Sigmoid colon (tissue), 7 donors: ENCODE results near the gene ZNF624. TPM values are rescaled to one million over a fixed set of nuclear protein-coding genes. Genes with fewer than 3 reads are reported as not detected.

ENCODE experiments used
- DNase-seq: peaks from one replicate; pipeline ENCODE4 v3.0.0-alpha.2; 2019
- H3K27ac ChIP-seq, 4 donors: fragments of 200-600 bp; sonication (generic); one replicate each; pipeline ENCODE4 v1.5.1; 2016 to 2019; ENCODE audit warnings: mild to moderate bottlenecking in 1 of 4
- H3K27me3 ChIP-seq, 3 donors: fragments of 200-600 bp; sonication (generic); one replicate each; pipeline ENCODE4 v1.5.1; 2019; ENCODE audit warnings: mild to moderate bottlenecking in 1 of 3
- H3K36me3 ChIP-seq, 4 donors: fragments of 200-600 bp; sonication (generic); one replicate each; pipeline ENCODE4 v1.5.1; 2016 to 2019
- H3K4me1 ChIP-seq, 4 donors: fragments of 200-600 bp; sonication (generic); one replicate each; pipeline ENCODE4 v1.5.1; 2017 to 2019
- H3K4me3 ChIP-seq, 4 donors: fragments of 200-600 bp; sonication (generic); one replicate each; pipeline ENCODE4 v1.5.1; 2017 to 2019; ENCODE audit warnings: mild to moderate bottlenecking in 2 of 4, moderate library complexity in 1 of 4
- H3K9me3 ChIP-seq, 4 donors: fragments of 200-600 bp in 3 of 4; sonication (generic) in 3 of 4; one replicate each; pipeline versions ENCODE4 v1.5.1 to v1.6.1; 2013 to 2019
- CTCF ChIP-seq, 4 experiments: fragments of 450-650 bp in 3 of 4; fragments of 200-600 bp in 1 of 4; IDR thresholded peaks; one replicate each; pipeline ENCODE4 v1.5.1; 2016 to 2019; ENCODE audit warnings: antibody characterized with exemption in 4 of 4, mild to moderate bottlenecking in 3 of 4, moderate library complexity in 2 of 4
- EP300 ChIP-seq, 4 donors: sonication (generic); formaldehyde crosslinking; IDR thresholded peaks; one replicate each; pipeline ENCODE4 v1.6.1; 2017; ENCODE audit warnings: antibody characterized with exemption in 4 of 4
- POLR2A ChIP-seq, 2 donors: fragments of 450-650 bp; IDR thresholded peaks; one replicate each; pipeline ENCODE4 v1.6.1; 2016; ENCODE audit warnings: antibody characterized with exemption in 2 of 2, mild to moderate bottlenecking in 2 of 2, moderate library complexity in 2 of 2
- POLR2AphosphoS5 ChIP-seq, 4 donors: sonication (generic); formaldehyde crosslinking; IDR thresholded peaks; one replicate each; pipeline ENCODE4 v1.6.1; 2017; ENCODE audit warnings: antibody characterized with exemption in 4 of 4
- WGBS, 2 donors: extraction: QIAGEN DNeasy Blood & Tissue Kit; methylation state at CpG; one replicate each; pipeline ENCODE4 v1.1.7; 2013; 5-methylcytosine and 5-hydroxymethylcytosine counted together
- intact Hi-C: fragments of 100-400 bp; cut with DNase I; formaldehyde crosslinking; loops from one replicate; pipeline ENCODE4 v1.15.1; 2023
- polyA plus RNA-seq, 3 donors: library from polyadenylated mRNA; stranded (reverse); fragments of 200-250 nt; gene quantifications; one replicate each; pipeline ENCODE4 v1.2.3, GENCODE V29; 2013
- total RNA-seq, 4 donors: library from RNA; depleted of rRNA; stranded (reverse); fragments of >200 nt; gene quantifications; one replicate each; pipeline ENCODE4 v1.1.0, GENCODE V29; 2016
- donor health status: healthy with polysubstance abuse.
- donor health status: Bipolar disorder and iron deficiency.
- donor health status: healthy.

The ZNF624 gene
- total and polyA plus RNA-seq, 7 donors = 1.2 to 4.4 (median 1.3) TPM

DNA sequence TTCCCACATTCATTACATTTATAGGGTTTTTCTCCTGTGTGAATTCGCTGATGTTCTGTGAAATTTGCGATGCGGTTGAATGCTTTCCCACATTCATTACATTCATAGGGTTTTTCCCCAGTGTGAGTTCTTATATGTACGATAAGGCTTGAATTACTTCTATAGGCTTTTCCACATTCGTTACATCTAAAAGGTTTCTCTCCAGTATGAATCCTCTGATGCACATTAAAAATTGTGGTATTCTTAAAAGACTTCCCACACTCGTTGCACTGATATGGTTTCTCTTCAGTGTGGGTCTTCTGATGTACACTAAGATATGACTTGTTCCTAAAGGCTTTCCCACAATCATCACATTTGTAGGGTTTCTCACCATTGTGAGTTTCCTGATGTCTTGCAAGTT, 30.4 kb downstream of the ZNF624 start:
- Histone ChIP-seq H3K4me3 (no peak overlapping the region), H3K4me1 (no peaks in the 10 kb centered on the region), H3K9me3 (peaks cover 6 to 37% (median 34%) of the 10 kb centered on the region in 4 donors), H3K36me3 (peaks cover 0 to 59% (median 21%) of the 10 kb centered on the region in 4 donors), H3K27me3 (no peaks in the 10 kb centered on the region), H3K27ac (no peak overlapping the region)
- TF ChIP-seq CTCF (IDR thresholded peaks at IDR 0.05) (no peak), POLR2A (IDR thresholded peaks at IDR 0.05) (no peak), EP300 (IDR thresholded peaks at IDR 0.05) (no peak), POLR2AphosphoS5 (IDR thresholded peaks at IDR 0.05) (no peak)
- DNase-seq = no peak
- intact Hi-C loops = no loop called here
- 97% methylated on average over 6 of the region's 6 CpGs for WGBS, 2 donors

GRCh38 chr17:16622540-16623277, 30.9 kb downstream of the ZNF624 start:
- intact Hi-C loops = no loop called here
- no peak overlapping the region for H3K4me3 ChIP-seq
- H3K4me1 ChIP-seq = no peaks in the 10 kb centered on the region
- peaks cover 8 to 40% (median 37%) of the 10 kb centered on the region in 4 donors for H3K9me3 ChIP-seq
- no peaks in the 10 kb centered on the region for H3K27me3 ChIP-seq
- TF ChIP-seq CTCF (IDR thresholded peaks at IDR 0.05) (no peak), POLR2A (IDR thresholded peaks at IDR 0.05) (no peak), EP300 (IDR thresholded peaks at IDR 0.05) (no peak), POLR2AphosphoS5 (IDR thresholded peaks at IDR 0.05) (no peak)
- 97 to 98% methylated on average over 5 of the region's 5 CpGs for WGBS, 2 donors
- H3K36me3 ChIP-seq = peaks cover 0 to 55% (median 21%) of the 10 kb centered on the region in 4 donors
- DNase-seq = no peak
- no peak overlapping the region for H3K27ac ChIP-seq

DNA sequence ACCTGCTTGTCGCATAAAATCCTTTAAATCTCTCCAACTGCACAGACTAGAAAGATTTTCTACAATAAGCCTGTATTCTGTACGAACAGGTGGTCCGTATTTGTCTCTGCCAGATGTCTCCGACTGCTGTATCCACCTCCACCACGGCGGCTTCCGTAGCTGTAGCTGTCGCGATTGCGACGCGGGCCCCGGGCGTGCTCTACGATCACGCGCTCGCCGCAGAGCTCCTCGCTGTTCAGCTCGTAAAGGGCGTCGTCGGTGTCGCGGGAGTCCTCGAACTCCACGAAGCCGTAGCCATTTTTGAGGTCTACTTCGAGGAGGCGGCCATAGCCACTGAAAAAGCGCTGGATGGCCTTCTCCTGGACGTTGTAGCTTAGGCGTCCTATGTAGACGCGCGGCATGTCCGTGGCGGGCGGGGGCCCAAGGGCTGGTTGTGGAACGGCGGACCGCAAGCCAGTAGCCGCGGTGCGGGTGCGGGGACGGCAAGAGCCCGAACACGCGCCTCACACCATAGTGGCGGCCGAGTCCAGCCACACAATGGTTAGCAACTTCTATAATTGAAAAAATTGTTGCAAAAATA, 36.1 kb downstream of the ZNF624 start:
- no peaks in the 10 kb centered on the region for H3K4me1 ChIP-seq
- intact Hi-C loops = no loop called here
- no peak for DNase-seq
- TF ChIP-seq POLR2AphosphoS5 (IDR thresholded peaks at IDR 0.05) (no peak), CTCF (IDR thresholded peaks at IDR 0.05) (no peak), POLR2A (IDR thresholded peaks at IDR 0.05) (no peak), EP300 (IDR thresholded peaks at IDR 0.05) (no peak)
- H3K36me3 ChIP-seq = peaks cover 0 to 5% (median 0%) of the 10 kb centered on the region in 4 donors
- H3K9me3 ChIP-seq = peaks cover 10 to 20% (median 19%) of the 10 kb centered on the region in 4 donors
- no peaks in the 10 kb centered on the region for H3K27me3 ChIP-seq
- H3K4me3 ChIP-seq = no peak overlapping the region
- WGBS, 2 donors = 94 to 97% methylated on average over 53 of the region's 53 CpGs
- no peak overlapping the region for H3K27ac ChIP-seq

GRCh38 chr17:16599537-16599936, 54.1 kb downstream of the ZNF624 start:
- Histone ChIP-seq H3K27me3 (no peaks in the 10 kb centered on the region), H3K4me3 (no peak overlapping the region), H3K36me3 (no peaks in the 10 kb centered on the region), H3K4me1 (no peaks in the 10 kb centered on the region), H3K27ac (no peak overlapping the region), H3K9me3 (no peaks in the 10 kb centered on the region)
- DNase-seq = no peak
- 32 to 70% methylated on average over 5 of the region's 5 CpGs for WGBS, 2 donors
- TF ChIP-seq POLR2AphosphoS5 (IDR thresholded peaks at IDR 0.05) = no peak
- no peak for TF ChIP-seq EP300 (IDR thresholded peaks at IDR 0.05)
- TF ChIP-seq POLR2A (IDR thresholded peaks at IDR 0.05) = no peak
- TF ChIP-seq CTCF (IDR thresholded peaks at IDR 0.05) = no peak
- intact Hi-C loops = no loop called here
